ENCODE results near the gene ZBTB12. TPM values are rescaled to one million over a fixed set of nuclear protein-coding genes. Genes with fewer than 3 reads are reported as not detected.
"Not testable (repeated sequence)": the region's sequence is repeated elsewhere in the genome, so short reads cannot be mapped to it uniquely, and the experiment has no call there.

ZBTB12 gene
- total RNA-seq, 2 experiments from 2014 or later: 3.1 to 3.2 TPM

DNA sequence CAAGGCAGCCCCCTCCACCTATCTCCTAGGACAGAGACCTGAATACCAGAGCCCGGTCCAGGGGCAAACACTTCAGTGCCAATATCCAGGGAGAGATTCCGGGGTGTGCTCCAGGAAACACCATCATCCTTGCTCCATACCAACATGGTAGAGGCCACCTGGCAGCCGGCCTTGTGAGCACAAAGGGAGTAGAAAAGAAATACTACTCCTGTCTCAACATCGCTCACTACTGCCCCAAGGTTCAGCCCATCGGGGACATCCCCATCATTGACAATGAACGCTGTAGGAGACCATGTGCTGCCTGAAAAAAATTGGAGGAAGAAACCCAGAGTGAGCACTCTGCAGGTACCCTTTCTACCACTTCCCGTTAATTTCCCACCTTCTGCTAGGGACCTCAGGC is 40.7 kb downstream of the ZBTB12 start:
- Mint-ChIP-seq H3K27ac (no peak overlapping the region), H3K9me3 (no peaks in the 10 kb centered on the region), H3K36me3 (peaks cover 7% of the 10 kb centered on the region), H3K27me3 (no peaks in the 10 kb centered on the region), H3K4me1 (peaks cover 22% of the 10 kb centered on the region), H3K4me3 (peak overlapping the region; percentile 7)
- DNase-seq: no peak

DNA sequence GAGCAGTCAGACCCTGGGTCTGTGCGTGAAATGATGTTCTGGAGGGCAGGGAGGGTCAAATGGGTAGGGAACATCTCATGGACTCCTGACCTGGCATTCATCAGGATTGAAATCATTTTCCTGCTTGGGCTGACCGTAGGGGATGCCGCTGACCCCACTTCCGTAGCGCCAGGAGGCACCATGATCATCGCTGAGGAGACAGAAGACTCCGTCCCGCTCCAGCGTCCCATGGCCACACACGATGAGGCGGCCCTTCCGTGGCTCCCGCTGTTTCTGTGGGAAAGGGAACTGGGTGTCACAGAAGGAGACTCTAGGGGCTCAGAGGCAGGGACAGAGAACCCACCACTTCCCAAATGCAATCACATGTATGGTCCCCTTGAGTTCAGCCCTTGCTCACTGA is 41.5 kb downstream of the ZBTB12 start:
- peaks cover 22% of the 10 kb centered on the region for H3K4me1 Mint-ChIP-seq
- peaks cover 7% of the 10 kb centered on the region for H3K36me3 Mint-ChIP-seq
- H3K27me3 Mint-ChIP-seq: no peaks in the 10 kb centered on the region
- DNase-seq: no peak
- H3K4me3 Mint-ChIP-seq: no peak overlapping the region
- no peak overlapping the region for H3K27ac Mint-ChIP-seq
- no peaks in the 10 kb centered on the region for H3K9me3 Mint-ChIP-seq

DNA sequence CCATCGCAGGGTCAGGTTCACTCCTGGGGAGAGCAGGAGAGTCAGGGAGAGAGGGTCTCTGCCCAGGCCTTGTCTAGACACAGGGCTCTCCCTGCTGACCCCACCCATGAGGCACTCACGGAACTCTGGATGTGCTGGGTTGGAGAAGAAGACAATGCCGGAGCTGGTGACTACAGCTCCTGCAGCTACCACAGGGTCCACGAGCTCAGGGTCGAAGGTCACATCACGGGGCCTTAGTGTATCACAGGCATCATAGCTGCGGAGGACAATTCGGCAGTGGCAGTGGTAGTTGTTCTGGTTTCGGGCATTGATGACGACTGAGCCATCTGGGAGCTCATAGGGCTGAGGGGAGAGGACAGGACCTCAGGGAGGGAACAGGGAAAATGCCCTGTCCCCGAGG is 42.0 kb downstream of the ZBTB12 start:
- no peak for DNase-seq
- Mint-ChIP-seq H3K27me3 (no peaks in the 10 kb centered on the region), H3K4me3 (no peak overlapping the region), H3K27ac (no peak overlapping the region), H3K9me3 (no peaks in the 10 kb centered on the region), H3K36me3 (peaks cover 7% of the 10 kb centered on the region), H3K4me1 (peaks cover 20% of the 10 kb centered on the region)

DNA sequence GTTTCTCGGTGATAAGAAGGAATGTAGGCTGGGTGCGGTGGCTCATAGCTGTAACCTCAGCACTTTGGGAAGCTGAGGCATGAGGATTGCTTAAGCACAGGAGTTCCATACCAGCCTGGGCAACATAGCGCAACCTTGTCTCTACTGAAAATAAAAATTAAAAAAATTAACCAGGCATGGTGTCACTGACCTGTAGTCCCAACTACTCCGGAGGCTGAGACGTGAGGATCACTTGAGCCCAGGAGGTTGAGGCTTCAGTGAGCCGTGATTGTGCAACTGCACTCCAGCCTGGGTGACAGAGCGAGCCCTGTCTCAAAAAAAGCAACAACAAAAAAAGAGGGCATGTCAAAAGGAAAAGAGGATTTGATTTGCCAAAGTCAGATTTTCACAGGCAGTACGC is 43.2 kb downstream of the ZBTB12 start:
- Mint-ChIP-seq H3K36me3 (peaks cover 7% of the 10 kb centered on the region), H3K4me1 (peaks cover 15% of the 10 kb centered on the region), H3K9me3 (no peaks in the 10 kb centered on the region), H3K4me3 (no peak overlapping the region), H3K27me3 (no peaks in the 10 kb centered on the region), H3K27ac (no peak overlapping the region)
- no peak for DNase-seq

DNA sequence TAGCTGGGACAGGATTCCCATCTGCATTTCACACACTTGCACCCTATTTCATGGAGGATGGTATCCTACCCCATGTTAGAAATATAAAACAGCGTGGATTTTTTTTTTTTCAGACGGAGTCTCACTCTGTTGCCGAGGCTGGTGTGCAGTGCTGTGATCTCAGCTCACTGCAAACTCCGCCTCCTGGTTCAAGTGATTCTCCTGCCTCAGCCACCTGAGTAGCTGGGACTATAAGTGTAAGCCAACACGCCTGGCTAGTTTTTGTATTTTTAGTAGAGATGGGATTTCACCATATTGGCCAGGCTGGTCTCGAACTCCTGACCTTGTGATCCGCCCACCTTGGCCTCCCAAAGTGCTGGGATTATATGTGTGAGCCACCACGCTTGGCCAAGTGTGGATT is 44.1 kb downstream of the ZBTB12 start:
- H3K27me3 Mint-ChIP-seq, H3K4me1 Mint-ChIP-seq, H3K4me3 Mint-ChIP-seq, H3K9me3 Mint-ChIP-seq, H3K36me3 Mint-ChIP-seq, DNase-seq, H3K27ac Mint-ChIP-seq: not testable (repeated sequence)

DNA sequence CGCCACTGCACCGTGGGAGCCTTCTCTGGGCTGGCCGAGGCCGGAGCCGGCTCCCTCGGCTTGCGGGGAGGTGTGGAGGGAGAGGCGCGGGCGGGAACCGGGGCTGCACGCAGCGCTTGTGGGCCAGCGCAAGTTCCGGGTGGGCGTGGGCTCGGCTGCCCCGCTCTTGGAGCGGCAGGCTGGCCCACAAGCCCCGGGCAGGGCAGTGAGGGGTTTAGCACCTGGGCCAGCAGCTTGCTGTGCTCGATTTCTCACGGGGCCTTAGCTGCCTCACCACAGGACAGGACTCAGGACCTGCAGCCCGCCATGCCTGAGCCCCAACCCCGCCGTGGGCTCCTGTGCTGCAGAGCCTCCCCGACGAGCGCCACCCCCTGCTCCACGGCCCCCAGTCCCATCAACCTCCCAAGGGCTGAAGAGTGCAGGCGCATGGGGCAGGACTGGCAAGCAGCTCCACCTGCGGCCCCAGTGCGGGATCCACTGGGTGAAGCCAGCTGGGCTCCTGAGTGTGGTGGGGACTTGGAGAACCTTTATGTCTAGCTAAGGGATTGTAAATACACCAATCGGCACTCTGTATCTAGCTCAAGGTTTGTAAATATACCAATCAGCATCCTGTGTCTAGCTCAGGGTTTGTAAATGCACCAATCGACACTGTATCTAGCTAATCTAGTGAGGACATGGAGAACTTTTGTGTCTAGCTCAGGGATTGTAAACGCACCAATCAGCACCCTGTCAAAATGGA is 49.7 kb downstream of the ZBTB12 start:
- not testable (repeated sequence) for H3K9me3 Mint-ChIP-seq, H3K36me3 Mint-ChIP-seq, H3K27ac Mint-ChIP-seq, H3K4me1 Mint-ChIP-seq, H3K4me3 Mint-ChIP-seq, DNase-seq, H3K27me3 Mint-ChIP-seq

DNA sequence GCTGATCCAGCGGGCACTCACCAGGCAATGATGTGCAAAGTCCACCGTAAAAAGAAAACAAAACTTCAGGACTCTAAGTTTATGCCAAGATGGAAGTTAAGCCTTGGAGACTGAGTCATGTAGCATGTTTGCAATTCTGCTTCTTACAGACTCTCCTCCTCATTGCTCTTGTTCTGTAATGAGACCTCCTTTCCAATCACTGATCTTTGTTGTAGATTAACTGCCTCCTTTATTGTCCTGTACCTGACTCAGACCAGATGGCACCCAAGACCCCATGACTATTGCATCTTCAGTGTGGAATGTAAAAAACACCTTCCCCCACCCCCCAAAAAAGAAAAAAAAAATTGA is 50.4 kb downstream of the ZBTB12 start:
- Mint-ChIP-seq H3K4me3 (no peak overlapping the region), H3K36me3 (peaks cover 7% of the 10 kb centered on the region), H3K27me3 (no peaks in the 10 kb centered on the region), H3K4me1 (no peaks in the 10 kb centered on the region), H3K9me3 (no peaks in the 10 kb centered on the region), H3K27ac (no peak overlapping the region)
- DNase-seq: no peak

DNA sequence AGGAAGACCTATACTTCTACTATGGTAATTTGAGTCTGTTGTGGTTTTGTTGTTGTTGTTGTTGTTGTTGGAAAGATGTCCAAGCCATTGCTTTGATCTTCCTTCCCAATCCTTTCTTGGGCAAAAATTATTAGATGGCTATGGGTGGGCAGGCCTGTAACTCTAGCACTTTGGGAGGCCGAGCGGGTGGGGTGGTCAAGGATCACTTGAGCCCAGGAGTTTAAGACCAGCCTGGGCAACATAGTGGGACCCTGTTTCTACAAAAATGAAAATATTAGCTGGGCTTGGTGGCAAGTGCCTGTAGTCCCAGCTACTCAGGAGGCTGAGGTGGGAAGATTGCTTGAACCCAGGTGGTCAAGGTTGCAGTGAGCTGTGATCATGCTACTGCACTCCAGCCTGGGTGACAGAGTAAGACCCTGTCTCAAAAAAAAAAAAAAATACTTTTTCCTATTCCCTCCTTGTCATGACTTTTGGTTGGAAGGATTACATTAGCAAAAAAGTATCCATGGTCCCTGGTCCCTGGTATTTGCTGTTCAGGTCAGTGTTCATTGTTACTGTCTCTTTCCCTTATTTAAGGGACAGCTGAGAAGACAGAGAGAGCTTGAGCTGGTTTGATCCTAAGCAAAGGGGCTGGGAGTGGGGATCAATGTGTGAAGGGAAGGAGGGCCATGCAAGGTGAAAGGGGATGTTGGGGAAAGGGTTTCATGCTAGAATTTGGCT is 51.0 kb downstream of the ZBTB12 start:
- no peaks in the 10 kb centered on the region for H3K27me3 Mint-ChIP-seq
- no peaks in the 10 kb centered on the region for H3K9me3 Mint-ChIP-seq
- H3K4me3 Mint-ChIP-seq: no peak overlapping the region
- no peak for DNase-seq
- peaks cover 7% of the 10 kb centered on the region for H3K36me3 Mint-ChIP-seq
- H3K27ac Mint-ChIP-seq: no peak overlapping the region
- H3K4me1 Mint-ChIP-seq: no peaks in the 10 kb centered on the region

Other genes with a start within 250 kb of the ZBTB12 start
- gene BAG6, start 249.4 kb downstream of the ZBTB12 start, total RNA-seq: 100 to 1,000 TPM; 244 to 246 TPM
- 1 to 10 TPM; 5.1 to 5.7 TPM for gene APOM, start 246.2 kb downstream of the ZBTB12 start, total RNA-seq
- gene C6orf47, start 241.3 kb downstream of the ZBTB12 start, total RNA-seq: 10 to 100 TPM; 10.8 to 11.1 TPM
- 10 to 100 TPM; 33.3 to 37.0 TPM for gene GPANK1, start 237.1 kb downstream of the ZBTB12 start, total RNA-seq
- gene CSNK2B, start 236.0 kb downstream of the ZBTB12 start, total RNA-seq: 100 to 1,000 TPM; 297 to 307 TPM
- 10 to 100 TPM; 17.6 to 21.4 TPM for gene LY6G5B, start 232.1 kb downstream of the ZBTB12 start, total RNA-seq
- 1 to 10 TPM; 2.3 to 2.4 TPM for gene LY6G5C, start 221.0 kb downstream of the ZBTB12 start, total RNA-seq
- 10 to 100 TPM; 33.3 to 35.8 TPM for gene ABHD16A, start 198.8 kb downstream of the ZBTB12 start, total RNA-seq
- not detected for gene LY6G6F, start 195.2 kb downstream of the ZBTB12 start, total RNA-seq
- not detected for gene LY6G6D, start 186.7 kb downstream of the ZBTB12 start, total RNA-seq
- gene LY6G6C, start 180.3 kb downstream of the ZBTB12 start, total RNA-seq: not detected
- under 1 TPM; 0.16 to 0.56 TPM for gene MPIG6B, start 178.7 kb downstream of the ZBTB12 start, total RNA-seq
- gene DDAH2, start 172.8 kb downstream of the ZBTB12 start, total RNA-seq: 1 to 10 TPM; 3.5 to 3.8 TPM
- 100 to 1,000 TPM; 328 to 329 TPM for gene CLIC1, start 165.6 kb downstream of the ZBTB12 start, total RNA-seq
- 10 to 100 TPM; 48.1 to 53.4 TPM for gene MSH5, start 162.1 kb downstream of the ZBTB12 start, total RNA-seq
- 1 to 10 TPM; 7.6 to 9.5 TPM for gene SAPCD1, start 139.4 kb downstream of the ZBTB12 start, total RNA-seq
- 1 to 10 TPM; 1.6 to 1.7 TPM for gene VWA7, start 124.8 kb downstream of the ZBTB12 start, total RNA-seq
- 100 to 1,000 TPM; 176 to 181 TPM for gene VARS1, start 106.3 kb downstream of the ZBTB12 start, total RNA-seq
- 100 to 1,000 TPM; 145 TPM for gene LSM2, start 95.1 kb downstream of the ZBTB12 start, total RNA-seq
- 1 to 10 TPM; 1.2 to 1.5 TPM for gene HSPA1L, start 86.8 kb downstream of the ZBTB12 start, total RNA-seq
- gene HSPA1A, start 86.5 kb downstream of the ZBTB12 start, total RNA-seq: 10 to 100 TPM; 24.3 to 24.8 TPM
- gene HSPA1B, start 74.3 kb downstream of the ZBTB12 start, total RNA-seq: 10 to 100 TPM; 21.6 to 24.3 TPM
- 10 to 100 TPM; 12.4 to 12.9 TPM for gene NEU1, start 39.3 kb downstream of the ZBTB12 start, total RNA-seq
- gene SLC44A4, start 23.1 kb downstream of the ZBTB12 start, total RNA-seq: under 1 TPM in 1 of 2 experiments, not detected in 1; 0.30 TPM
- gene EHMT2, start 4.4 kb downstream of the ZBTB12 start, total RNA-seq: 10 to 100 TPM; 63.4 to 64.0 TPM
- 1 to 10 TPM in 1 of 2 experiments, under 1 TPM in 1; 0.42 to 1.6 TPM for gene C2, start 25.6 kb upstream of the ZBTB12 start, total RNA-seq
- gene CFB, start 44.0 kb upstream of the ZBTB12 start, total RNA-seq: under 1 TPM; 0.52 to 0.82 TPM
- 10 to 100 TPM; 73.8 to 75.5 TPM for gene NELFE, start 56.9 kb upstream of the ZBTB12 start, total RNA-seq
- gene SKIC2, start 57.1 kb upstream of the ZBTB12 start, total RNA-seq: 10 to 100 TPM; 84.6 to 90.9 TPM
- 10 to 100 TPM; 15.6 to 16.3 TPM for gene DXO, start 70.1 kb upstream of the ZBTB12 start, total RNA-seq
- gene C4A, start 80.0 kb upstream of the ZBTB12 start, total RNA-seq: 1 to 10 TPM; 2.2 to 3.2 TPM
- gene C4B, start 112.7 kb upstream of the ZBTB12 start, total RNA-seq: 1 to 10 TPM; 3.0 to 4.0 TPM
- under 1 TPM in 1 of 2 experiments, not detected in 1; 0.12 TPM for gene CYP21A2, start 136.3 kb upstream of the ZBTB12 start, total RNA-seq
- 1 to 10 TPM in 1 of 2 experiments, under 1 TPM in 1; 0.43 to 1.2 TPM for gene TNXB, start 207.3 kb upstream of the ZBTB12 start, total RNA-seq
- gene ATF6B, start 226.2 kb upstream of the ZBTB12 start, total RNA-seq: 10 to 100 TPM; 50.4 to 53.5 TPM
- 1 to 10 TPM; 5.8 to 6.8 TPM for gene FKBPL, start 228.2 kb upstream of the ZBTB12 start, total RNA-seq
- gene PRRT1, start 249.9 kb upstream of the ZBTB12 start, total RNA-seq: 1 to 10 TPM; 1.4 to 1.5 TPM

Data from activated naive CD8-positive, alpha-beta T cell treated with anti-CD3 and anti-CD28 coated beads for 36 hours (primary cell).